T-helper 2 cell treated with Interferon-gamma antibody and Interleukin-4, amounts not matched to agents 5 μg/mL and 100 μg/mL, for 36 hours (primary cell): ENCODE measurements around the gene NDST1.
"Not testable (repeated sequence)": the region's sequence is repeated elsewhere in the genome, so short reads cannot be mapped to it uniquely, and the experiment has no call there.

ENCODE experiments used
- DNase-seq: peaks from one replicate; pipeline ENCODE4 v3.0.0; 2021; ENCODE audit warnings: low spot score
- H3K27ac Mint-ChIP-seq: one replicate; pipeline ENCODE4 v1.8.0; 2021; ENCODE audit warnings: mild to moderate bottlenecking, mixed read lengths
- H3K27me3 Mint-ChIP-seq: one replicate; pipeline ENCODE4 v1.8.0; 2021; ENCODE audit warnings: low read depth, mixed read lengths
- H3K36me3 Mint-ChIP-seq: one replicate; pipeline ENCODE4 v1.8.0; 2021; ENCODE audit warnings: low read depth, mixed read lengths
- H3K4me1 Mint-ChIP-seq: one replicate; pipeline ENCODE4 v1.8.0; 2021; ENCODE audit warnings: low read depth, mixed read lengths
- H3K4me3 Mint-ChIP-seq: one replicate; pipeline ENCODE4 v1.8.0; 2022; ENCODE audit warnings: mild to moderate bottlenecking, moderate library complexity, mixed read lengths
- H3K9me3 Mint-ChIP-seq: one replicate; pipeline ENCODE4 v1.8.0; 2021; ENCODE audit warnings: mixed read lengths

The NDST1 gene

DNA sequence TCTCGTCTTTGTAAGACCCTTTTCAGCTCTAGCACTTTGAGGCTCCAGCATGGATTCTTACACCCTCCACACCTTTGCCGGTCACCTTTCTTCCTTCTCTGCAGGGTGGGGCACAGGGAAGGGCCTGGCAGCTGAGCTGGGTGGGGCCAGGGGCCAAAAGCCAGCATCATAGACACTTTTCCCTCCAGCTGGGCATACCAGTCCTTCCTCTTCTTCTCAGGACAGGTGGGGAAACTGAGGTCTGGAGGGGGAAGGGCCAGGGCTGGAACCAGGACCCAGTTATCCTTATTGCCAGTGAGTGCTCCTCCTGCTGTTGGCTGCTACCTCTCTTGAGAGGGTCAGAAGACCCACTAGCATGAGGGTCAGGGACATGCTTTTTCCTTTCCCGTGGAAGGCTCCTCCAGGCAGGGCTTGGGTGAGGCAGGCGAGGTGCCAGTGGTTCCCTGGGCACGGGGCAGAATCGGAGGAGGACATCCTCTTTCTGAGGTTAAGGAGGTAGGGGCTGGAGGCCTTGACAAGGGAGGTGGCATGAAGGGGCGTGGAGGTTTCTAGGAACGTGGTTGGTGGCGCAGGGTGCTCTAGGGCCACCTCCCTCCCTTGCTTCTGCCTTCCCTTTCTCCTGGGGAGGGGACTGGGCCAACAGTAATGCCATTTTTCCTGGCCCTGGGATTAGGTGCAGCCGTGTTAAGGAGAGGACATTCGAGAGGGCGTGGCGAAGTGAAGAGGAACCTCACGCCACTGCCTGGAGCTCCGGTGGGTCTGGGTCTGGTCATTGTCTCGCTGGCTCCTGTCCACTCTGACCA, at the start of gene NDST1:
Gene NDST1 (plus strand): TSS at position 658 of the 803 bp plus-strand sequence. CDS start 13,124 bp downstream, outside the sequence.
- Mint-ChIP-seq H3K36me3 (no peaks in the 10 kb centered on the region), H3K27me3 (no peaks in the 10 kb centered on the region), H3K4me3 (no peak within 1 kb of the TSS), H3K4me1 (no peaks in the 10 kb centered on the region), H3K27ac (no peak within 1 kb of the TSS), H3K9me3 (no peaks in the 10 kb centered on the region)
- DNase-seq, result no peak

DNA sequence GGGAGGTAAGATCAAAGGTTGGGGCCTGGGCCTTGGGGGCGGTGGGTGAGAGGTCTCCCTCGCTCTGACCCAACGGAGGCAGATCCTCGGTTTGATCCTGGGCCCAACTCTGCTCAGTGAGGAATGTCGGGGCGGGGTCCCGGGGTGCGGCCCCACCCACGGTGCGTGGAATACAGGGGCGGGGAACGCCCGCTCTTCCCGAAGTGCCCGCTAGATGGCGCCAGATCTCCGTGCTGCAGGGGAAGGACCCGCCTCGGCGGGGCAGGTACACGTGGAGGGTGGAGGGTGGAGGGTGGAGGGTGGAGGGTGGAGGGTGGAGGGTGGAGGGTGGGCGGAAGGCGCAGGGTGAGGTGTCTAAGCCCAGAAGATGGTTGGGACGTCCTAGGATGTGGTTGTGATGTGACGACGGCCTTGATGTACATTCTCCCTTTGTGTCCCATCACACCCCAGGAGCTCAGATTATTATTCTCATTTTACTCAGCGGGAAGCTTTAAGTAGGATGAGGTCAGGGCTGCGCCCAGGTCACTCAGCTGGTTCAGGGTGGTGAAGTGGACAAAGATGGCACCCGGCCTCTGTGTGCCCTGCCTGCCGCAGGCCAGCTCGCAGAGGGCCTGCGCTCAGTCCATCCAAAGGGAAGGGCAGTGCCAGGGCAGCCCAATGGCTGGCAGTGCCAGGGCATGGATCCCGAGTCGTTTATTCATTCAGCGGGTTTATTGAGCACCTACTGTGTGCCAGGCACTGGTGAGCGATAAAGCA, 49.0 kb upstream of the NDST1 start:
- Mint-ChIP-seq H3K4me1 (peaks cover 21% of the 10 kb centered on the region), H3K27me3 (no peaks in the 10 kb centered on the region), H3K4me3 (peak overlapping the region; percentile 44), H3K27ac (peak overlapping the region; percentile 47), H3K36me3 (no peaks in the 10 kb centered on the region), H3K9me3 (no peaks in the 10 kb centered on the region)
- peak; percentile 77 for DNase-seq

DNA sequence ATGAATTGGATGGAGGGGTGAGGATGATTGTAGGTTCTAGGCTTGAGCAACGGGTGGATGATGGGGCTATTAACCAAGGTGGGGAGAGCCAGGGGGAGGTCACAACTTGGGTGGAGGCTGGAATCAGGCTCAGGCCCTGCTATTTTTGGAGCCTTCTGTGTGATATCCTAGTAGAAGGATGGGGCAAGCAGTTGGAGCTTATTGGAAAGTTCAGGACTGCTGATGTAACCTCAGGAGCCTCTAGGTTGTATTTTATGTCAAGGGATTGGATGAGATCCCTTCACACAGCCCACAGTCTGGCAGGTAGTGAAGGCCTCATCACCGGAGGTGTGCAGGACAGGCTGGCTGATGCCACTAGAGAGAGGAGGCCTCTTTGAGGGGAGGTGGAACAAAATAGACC, 47.1 kb upstream of the NDST1 start:
- no peak overlapping the region for H3K4me3 Mint-ChIP-seq
- DNase-seq, result no peak
- no peaks in the 10 kb centered on the region for H3K36me3 Mint-ChIP-seq
- H3K9me3 Mint-ChIP-seq, result no peaks in the 10 kb centered on the region
- peak overlapping the region; percentile 59 for H3K27ac Mint-ChIP-seq
- H3K27me3 Mint-ChIP-seq, result no peaks in the 10 kb centered on the region
- H3K4me1 Mint-ChIP-seq, result peaks cover 21% of the 10 kb centered on the region

DNA sequence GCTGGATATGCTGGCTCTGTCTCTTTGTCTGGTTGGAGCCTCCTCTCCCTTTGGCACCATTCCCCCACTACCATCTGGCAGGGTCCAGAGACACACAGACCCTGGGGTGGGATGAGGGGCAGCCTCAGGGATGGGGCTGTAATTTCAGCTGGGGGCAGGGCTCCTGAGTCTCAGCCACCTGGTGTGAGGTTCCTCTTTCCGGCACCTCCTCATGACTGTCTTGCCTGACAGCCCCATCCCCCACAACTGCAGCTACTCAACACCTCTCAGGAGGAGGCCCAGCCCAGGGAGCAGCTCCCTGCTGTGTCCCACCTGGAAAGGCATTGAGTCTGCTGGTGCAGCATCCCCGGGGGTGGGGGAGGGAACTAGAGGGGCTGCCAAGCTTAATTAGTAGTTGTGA, 46.7 kb upstream of the NDST1 start:
- Mint-ChIP-seq H3K4me3 (no peak overlapping the region), H3K27ac (no peak overlapping the region), H3K27me3 (no peaks in the 10 kb centered on the region), H3K9me3 (no peaks in the 10 kb centered on the region), H3K4me1 (peaks cover 21% of the 10 kb centered on the region), H3K36me3 (no peaks in the 10 kb centered on the region)
- no peak for DNase-seq

DNA sequence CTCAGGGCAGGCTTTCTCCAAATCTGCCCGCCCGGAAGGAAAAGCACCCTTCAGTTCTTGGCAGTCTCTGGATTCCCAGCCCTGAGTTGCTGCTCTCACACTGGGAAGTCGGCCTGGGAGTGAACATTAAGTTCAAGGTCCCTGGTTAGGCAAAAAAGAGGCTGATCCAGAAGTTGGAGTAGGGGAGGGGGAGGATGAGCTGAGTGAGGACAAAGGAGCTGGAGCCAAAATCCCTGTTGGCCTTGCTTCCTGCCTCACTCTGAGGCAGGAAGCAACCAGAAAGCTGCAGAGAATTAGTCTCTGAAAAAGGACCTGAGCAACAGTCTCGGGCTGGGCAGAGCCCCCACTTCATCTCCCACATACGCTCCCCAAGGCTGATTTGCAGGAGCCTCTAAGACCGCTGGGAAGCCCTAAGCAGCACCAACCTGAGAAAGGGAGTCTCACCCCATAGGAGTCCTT, 43.3 kb upstream of the NDST1 start:
- H3K4me3 Mint-ChIP-seq, result no peak overlapping the region
- H3K27ac Mint-ChIP-seq, result no peak overlapping the region
- no peaks in the 10 kb centered on the region for H3K27me3 Mint-ChIP-seq
- H3K36me3 Mint-ChIP-seq, result no peaks in the 10 kb centered on the region
- H3K9me3 Mint-ChIP-seq, result no peaks in the 10 kb centered on the region
- peaks cover under 1% of the 10 kb centered on the region for H3K4me1 Mint-ChIP-seq
- DNase-seq, result no peak

DNA sequence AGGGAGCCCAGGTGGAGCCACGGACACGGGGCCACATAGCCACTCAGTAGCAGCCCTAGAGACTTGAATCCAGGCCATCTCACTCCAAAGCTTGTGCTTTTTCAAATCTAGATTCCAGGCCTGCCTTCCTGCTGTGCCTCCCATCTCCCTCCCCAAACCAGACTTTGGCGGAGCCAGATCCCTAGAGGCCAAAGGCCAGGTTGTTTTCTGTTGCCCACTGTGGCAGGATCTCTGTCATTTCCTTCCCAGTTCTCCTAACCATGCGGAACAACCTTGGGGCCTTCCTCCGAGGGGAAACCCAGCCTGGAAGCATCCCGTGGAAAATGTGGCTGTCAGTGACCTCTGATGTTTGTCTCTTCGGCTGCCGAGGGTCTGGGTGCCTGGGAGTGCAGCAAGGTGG, 42.0 kb upstream of the NDST1 start:
- Mint-ChIP-seq H3K9me3 (no peaks in the 10 kb centered on the region), H3K4me3 (no peak overlapping the region), H3K36me3 (no peaks in the 10 kb centered on the region), H3K27ac (no peak overlapping the region), H3K4me1 (no peaks in the 10 kb centered on the region), H3K27me3 (no peaks in the 10 kb centered on the region)
- DNase-seq, result no peak

DNA sequence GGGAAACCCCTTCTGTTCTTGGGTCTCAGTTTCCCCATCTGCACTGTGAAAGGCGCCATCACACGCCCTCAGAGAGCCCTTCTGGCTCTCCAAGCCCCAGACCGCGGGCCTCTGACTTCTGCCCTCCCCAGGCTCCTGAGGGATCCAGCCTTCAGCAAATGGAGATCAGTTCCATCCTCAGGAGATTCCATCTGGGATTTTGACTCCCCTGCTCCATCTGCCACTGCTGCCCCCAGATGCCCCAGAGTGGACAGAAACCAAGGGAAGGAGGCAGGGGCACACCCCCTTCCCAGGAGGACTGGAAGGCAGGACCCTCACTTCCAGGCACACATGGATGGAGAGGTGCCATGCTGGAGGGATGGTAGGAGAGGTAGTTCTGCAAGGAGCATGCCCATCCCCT, 39.7 kb upstream of the NDST1 start:
- Mint-ChIP-seq H3K27me3 (no peaks in the 10 kb centered on the region), H3K9me3 (no peaks in the 10 kb centered on the region), H3K4me3 (no peak overlapping the region), H3K36me3 (no peaks in the 10 kb centered on the region), H3K27ac (no peak overlapping the region), H3K4me1 (no peaks in the 10 kb centered on the region)
- no peak for DNase-seq

DNA sequence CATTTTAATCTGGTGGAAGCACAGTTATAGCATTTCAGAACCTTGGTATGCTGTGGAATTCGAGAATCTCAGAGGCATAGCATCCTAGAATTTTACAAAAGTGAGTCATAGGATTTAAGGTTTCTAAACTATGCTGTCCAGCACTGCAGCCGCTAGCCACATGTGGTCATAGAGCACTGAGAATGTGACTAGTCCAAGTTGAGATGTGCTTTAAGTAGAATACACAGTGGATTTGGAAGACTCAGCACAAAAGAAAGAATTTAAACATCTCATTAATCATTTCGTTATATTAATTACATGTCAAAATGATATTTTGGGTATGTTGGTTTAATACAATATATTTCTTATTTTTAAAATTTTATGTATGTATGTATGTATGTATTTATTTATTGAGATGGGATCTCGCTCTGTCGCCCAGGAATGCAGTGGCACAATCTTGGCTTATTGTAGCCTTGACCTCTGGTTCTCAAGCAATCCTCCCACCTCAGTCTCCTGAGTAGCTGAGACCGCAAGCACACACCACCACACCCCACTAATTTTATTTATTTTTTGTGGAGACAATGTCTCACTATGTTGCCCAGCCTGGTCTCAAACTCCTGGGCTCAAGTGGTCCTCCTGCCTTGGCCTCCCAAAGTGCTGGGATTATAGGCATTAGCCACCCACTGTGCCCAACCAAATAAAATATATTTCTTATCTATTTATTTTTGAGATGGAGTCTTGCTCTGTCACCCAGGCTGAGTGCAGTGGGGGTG, 38.0 kb upstream of the NDST1 start:
- Mint-ChIP-seq H3K36me3 (no peaks in the 10 kb centered on the region), H3K27ac (no peak overlapping the region)

DNA sequence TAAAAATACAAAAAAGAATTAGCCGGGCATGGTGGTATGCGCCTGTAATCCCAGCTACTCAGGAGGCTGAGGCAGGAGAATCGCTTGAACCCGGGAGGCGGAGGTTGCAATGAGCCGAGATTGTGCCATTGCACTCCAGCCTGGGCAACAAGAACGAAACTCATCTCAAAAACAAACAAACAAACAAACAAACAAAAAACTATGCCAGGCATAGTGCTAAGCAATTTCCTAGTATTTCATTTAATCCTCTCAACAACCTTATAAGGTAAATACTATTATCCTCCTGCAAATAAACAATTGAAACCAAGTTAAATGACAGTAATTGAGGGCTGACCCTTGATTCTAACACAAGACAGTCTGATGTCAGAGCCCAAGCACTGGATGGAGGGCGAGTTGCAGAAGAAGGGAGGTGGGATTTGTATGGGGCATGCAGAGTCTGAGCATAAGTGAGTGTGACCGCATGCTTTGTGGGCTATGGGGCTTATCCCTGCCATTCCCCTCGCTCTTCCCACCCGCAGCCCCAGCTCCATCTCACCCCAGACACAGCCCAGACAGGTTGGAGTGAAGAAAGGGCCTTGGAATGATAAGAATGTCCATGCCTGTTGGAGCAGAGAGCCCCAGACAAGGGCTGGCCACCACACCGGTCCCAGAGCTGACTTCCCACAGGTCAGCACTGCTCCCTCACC, 34.1 kb upstream of the NDST1 start:
- H3K27ac Mint-ChIP-seq, result no peak overlapping the region
- H3K36me3 Mint-ChIP-seq, result no peaks in the 10 kb centered on the region
- DNase-seq, result no peak
- no peaks in the 10 kb centered on the region for H3K4me1 Mint-ChIP-seq
- no peaks in the 10 kb centered on the region for H3K27me3 Mint-ChIP-seq
- no peaks in the 10 kb centered on the region for H3K9me3 Mint-ChIP-seq
- no peak overlapping the region for H3K4me3 Mint-ChIP-seq

More for the DNA sequence above, 38.0 kb upstream of the NDST1 start:
- no peaks in the 10 kb centered on the region for H3K4me1 Mint-ChIP-seq
- H3K9me3 Mint-ChIP-seq, result no peaks in the 10 kb centered on the region
- DNase-seq, result no peak
- H3K4me3 Mint-ChIP-seq, result no peak overlapping the region
- H3K27me3 Mint-ChIP-seq, result no peaks in the 10 kb centered on the region

DNA sequence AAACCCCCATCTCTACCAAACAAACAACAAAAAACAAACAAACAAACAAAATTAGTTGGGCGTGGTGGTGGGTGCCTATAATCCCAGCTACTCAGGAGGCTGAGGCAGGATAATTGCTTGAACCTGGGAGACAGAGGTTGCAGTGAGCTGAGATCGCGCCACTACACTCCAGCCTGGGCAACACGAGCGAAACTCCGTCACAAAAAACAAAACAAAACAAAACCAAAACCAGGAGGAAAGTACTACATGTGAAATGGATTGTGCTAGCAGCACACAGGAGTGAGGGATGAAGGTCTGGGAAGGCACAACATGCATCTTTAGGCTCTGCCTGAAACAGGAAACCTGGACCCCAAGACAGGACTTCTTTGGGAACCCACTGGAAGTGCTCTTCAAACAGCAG, 31.4 kb upstream of the NDST1 start:
- not testable (repeated sequence) for H3K4me3 Mint-ChIP-seq, H3K9me3 Mint-ChIP-seq, H3K27ac Mint-ChIP-seq, H3K4me1 Mint-ChIP-seq, H3K36me3 Mint-ChIP-seq, DNase-seq, H3K27me3 Mint-ChIP-seq

DNA sequence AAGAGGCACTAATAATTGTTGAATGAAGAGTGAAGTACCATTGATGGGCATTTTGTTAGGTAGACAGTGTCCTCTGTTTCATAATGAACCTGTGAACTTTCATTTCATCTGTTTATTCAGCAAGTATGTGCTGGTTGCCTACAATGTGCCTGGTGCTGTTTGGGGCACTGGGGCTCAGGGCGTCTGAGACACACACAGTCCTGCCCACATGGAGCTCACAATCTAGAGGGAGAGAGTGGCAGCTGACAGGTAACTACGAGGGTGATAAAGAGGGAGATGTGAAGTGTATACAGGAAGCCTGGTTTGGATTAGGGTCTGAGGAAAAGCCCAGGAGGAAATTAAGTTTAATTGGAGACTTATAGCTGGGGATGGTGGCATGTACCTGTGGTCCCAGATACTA, 28.5 kb upstream of the NDST1 start:
- DNase-seq, result no peak
- Mint-ChIP-seq H3K4me1 (no peaks in the 10 kb centered on the region), H3K27ac (no peak overlapping the region), H3K27me3 (peaks cover 14% of the 10 kb centered on the region), H3K4me3 (no peak overlapping the region), H3K36me3 (no peaks in the 10 kb centered on the region), H3K9me3 (no peaks in the 10 kb centered on the region)

DNA sequence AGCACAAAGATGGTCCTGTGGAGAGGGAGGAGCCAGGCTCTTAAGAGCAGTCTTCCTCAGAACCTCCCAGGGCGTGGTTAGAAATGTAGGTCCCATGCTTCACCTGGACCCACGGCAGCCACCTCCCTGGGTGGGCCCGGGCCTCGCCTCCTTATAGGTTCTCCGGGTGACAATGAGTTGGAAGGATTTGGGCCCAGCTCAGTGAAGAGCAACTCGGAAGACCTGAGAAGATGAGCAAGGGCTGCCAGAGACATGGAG, 26.3 kb upstream of the NDST1 start:
- Mint-ChIP-seq H3K36me3 (no peaks in the 10 kb centered on the region), H3K4me3 (no peak overlapping the region), H3K27me3 (peaks cover 22% of the 10 kb centered on the region), H3K9me3 (no peaks in the 10 kb centered on the region), H3K4me1 (no peaks in the 10 kb centered on the region), H3K27ac (no peak overlapping the region)
- no peak for DNase-seq

DNA sequence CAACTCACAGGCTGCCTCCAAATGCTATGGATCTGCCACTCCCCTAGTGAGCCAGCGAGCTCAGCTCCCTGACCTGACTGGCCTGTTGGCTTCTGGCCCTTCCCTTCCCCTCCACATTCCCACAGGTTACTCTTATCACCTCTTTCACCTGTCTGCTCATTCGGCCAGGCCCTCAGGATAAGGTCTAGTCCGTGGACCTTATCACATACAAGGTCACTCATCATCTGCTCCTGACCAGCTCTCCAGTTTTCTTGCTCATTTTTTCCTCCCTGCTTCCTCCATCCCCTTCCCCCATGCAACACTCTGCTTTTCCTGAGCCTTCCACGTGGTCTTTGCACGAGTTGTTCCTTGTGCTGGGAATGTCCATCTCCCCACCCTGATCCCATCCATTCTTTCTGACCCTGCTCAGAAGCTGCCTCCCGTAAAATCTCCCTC, 25.9 kb upstream of the NDST1 start:
- Mint-ChIP-seq H3K4me1 (peaks cover under 1% of the 10 kb centered on the region), H3K36me3 (no peaks in the 10 kb centered on the region), H3K27ac (no peak overlapping the region), H3K9me3 (no peaks in the 10 kb centered on the region), H3K27me3 (peaks cover 22% of the 10 kb centered on the region), H3K4me3 (no peak overlapping the region)
- no peak for DNase-seq
